ENCODE results near the gene COBLL1. TPM values are rescaled to one million over a fixed set of nuclear protein-coding genes. Genes with fewer than 3 reads are reported as not detected.

The COBLL1 gene
- total RNA-seq, 2 experiments from 2014 or later, result 0.53 TPM; not detected in 1

GRCh38 chr2:164675687-164676086 is 165.9 kb downstream of the COBLL1 start:
- H3K27ac ChIP-seq (ENCODE audit: low read depth in 1 of 2, low read length in 2 of 2), result no peak overlapping the region
- H3K27me3 Mint-ChIP-seq, result no peaks in the 10 kb centered on the region
- no peak overlapping the region for H3K4me3 Mint-ChIP-seq
- H3K27me3 ChIP-seq (ENCODE audit: control insufficient read depth in 1 of 2, insufficient read depth in 2 of 2, low read length in 2 of 2), result no peaks in the 10 kb centered on the region
- ChIA-PET POLR2A (no interaction called here), CTCF (no interaction called here)
- intact Hi-C loops (cut with DNase I, micrococcal nuclease), result no loop called here
- no peak overlapping the region for H3K4me3 ChIP-seq (ENCODE audit: low read length)
- no peak overlapping the region for H3K27ac Mint-ChIP-seq
- H3K4me1 Mint-ChIP-seq (ENCODE audit: low read depth), result no peaks in the 10 kb centered on the region
- no peaks in the 10 kb centered on the region for H3K36me3 Mint-ChIP-seq (ENCODE audit: low read depth)
- DNase-seq, result no peak
- ATAC-seq (ENCODE audit: poor library complexity), result no peak
- H3K9me3 ChIP-seq (ENCODE audit: control insufficient read depth in 1 of 2, insufficient read depth in 1 of 2, low read length in 2 of 2), result peaks cover 0 to 5% of the 10 kb centered on the region in 2 experiments
- TF ChIP-seq CTCF (IDR thresholded peaks at IDR 0.05), result no peak
- peaks cover 5% of the 10 kb centered on the region for H3K9me3 Mint-ChIP-seq
- no peaks in the 10 kb centered on the region for H3K36me3 ChIP-seq (ENCODE audit: insufficient read depth, low read length)
- H3K4me1 ChIP-seq (ENCODE audit: insufficient read depth, low read length), result no peaks in the 10 kb centered on the region

- ChIA-PET CTCF (no interaction called here), POLR2A (no interaction called here)
- Mint-ChIP-seq H3K4me3 (no peak overlapping the region), H3K36me3 (ENCODE audit: low read depth) (no peaks in the 10 kb centered on the region), H3K4me1 (ENCODE audit: low read depth) (no peaks in the 10 kb centered on the region), H3K9me3 (peaks cover 5% of the 10 kb centered on the region), H3K27ac (no peak overlapping the region), H3K27me3 (no peaks in the 10 kb centered on the region)
- TF ChIP-seq CTCF (IDR thresholded peaks at IDR 0.05), result no peak
- H3K4me1 ChIP-seq (ENCODE audit: insufficient read depth, low read length), result no peaks in the 10 kb centered on the region
- peaks cover 0 to 5% of the 10 kb centered on the region in 2 experiments for H3K9me3 ChIP-seq (ENCODE audit: control insufficient read depth in 1 of 2, insufficient read depth in 1 of 2, low read length in 2 of 2)
- no peaks in the 10 kb centered on the region for H3K27me3 ChIP-seq (ENCODE audit: control insufficient read depth in 1 of 2, insufficient read depth in 2 of 2, low read length in 2 of 2)
- no peak overlapping the region for H3K27ac ChIP-seq (ENCODE audit: low read depth in 1 of 2, low read length in 2 of 2)
- intact Hi-C loops (cut with DNase I, micrococcal nuclease), result no loop called here
- H3K4me3 ChIP-seq (ENCODE audit: low read length), result no peak overlapping the region
- DNase-seq (no peak), ATAC-seq (ENCODE audit: poor library complexity) (no peak)
- no peaks in the 10 kb centered on the region for H3K36me3 ChIP-seq (ENCODE audit: insufficient read depth, low read length)
Observed at GRCh38 chr2:164675027-164675426, 166.6 kb downstream of the COBLL1 start.

- H3K4me3 Mint-ChIP-seq, result no peak overlapping the region
- POLR2A ChIA-PET, result no interaction called here
Observed at GRCh38 chr2:164671664-164672396, 169.8 kb downstream of the COBLL1 start.

More at GRCh38 chr2:164671664-164672396, 169.8 kb downstream of the COBLL1 start:
- no peak for TF ChIP-seq CTCF (IDR thresholded peaks at IDR 0.05)
- Histone ChIP-seq H3K36me3 (ENCODE audit: insufficient read depth, low read length) (no peaks in the 10 kb centered on the region), H3K9me3 (ENCODE audit: control insufficient read depth in 1 of 2, insufficient read depth in 1 of 2, low read length in 2 of 2) (peaks cover 0 to 5% of the 10 kb centered on the region in 2 experiments), H3K4me3 (ENCODE audit: low read length) (no peak overlapping the region), H3K27me3 (ENCODE audit: control insufficient read depth in 1 of 2, insufficient read depth in 2 of 2, low read length in 2 of 2) (no peaks in the 10 kb centered on the region), H3K4me1 (ENCODE audit: insufficient read depth, low read length) (no peaks in the 10 kb centered on the region), H3K27ac (ENCODE audit: low read depth in 1 of 2, low read length in 2 of 2) (no peak overlapping the region)
- Mint-ChIP-seq H3K27ac (no peak overlapping the region), H3K36me3 (ENCODE audit: low read depth) (no peaks in the 10 kb centered on the region), H3K9me3 (no peaks in the 10 kb centered on the region), H3K27me3 (no peaks in the 10 kb centered on the region), H3K4me1 (ENCODE audit: low read depth) (no peaks in the 10 kb centered on the region)
- intact Hi-C loops (cut with DNase I, micrococcal nuclease), result no loop called here
- DNase-seq (no peak), ATAC-seq (ENCODE audit: poor library complexity) (no peak)
- CTCF ChIA-PET, result no interaction called here

Measured in CD4-positive, alpha-beta T cell (primary cell).